PC-3 (cell line): ENCODE measurements around the gene EPC1.

ENCODE experiments used
- CTCF ChIP-seq: fragments of 300-600 bp; sonication (generic); conservative IDR thresholded peaks from 2 replicates; pipeline ENCODE4 v1.5.1; 2017; ENCODE audit warnings: antibody characterized with exemption, low read depth, mild to moderate bottlenecking, low read length
- EZH2 ChIP-seq: fragments of 300-600 bp; sonication (generic); IDR thresholded peaks from one replicate; pipeline ENCODE4 v1.6.1; 2017; ENCODE audit warnings: antibody characterized with exemption, mild to moderate bottlenecking, low read length; ENCODE audit not compliant: unreplicated experiment
- EZH2phosphoT487 ChIP-seq: fragments of 300-600 bp; sonication (generic); IDR thresholded peaks from 2 replicates; pipeline ENCODE4 v1.6.1; 2018; ENCODE audit warnings: mild to moderate bottlenecking, antibody characterized with exemption, low read length, borderline replicate concordance

GRCh38 chr10:32327364-32327691 is 19.6 kb downstream of the EPC1 start:
- TF ChIP-seq EZH2 = no peak
- no peak for TF ChIP-seq CTCF
- TF ChIP-seq EZH2phosphoT487 = no peak
